H9 (cell line): Measurements from ENCODE around the gene SH3GL1. TPM values are rescaled to one million over a fixed set of nuclear protein-coding genes. Genes with fewer than 3 reads are reported as not detected.

Experiments used
- DNase-seq: peaks from one replicate; pipeline ENCODE4 v3.0.0-alpha.2; 2017
- H2AFZ ChIP-seq: one replicate; pipeline ENCODE4 v1.6.1; 2013; ENCODE audit warnings: mild to moderate bottlenecking, low read length, control low read depth, moderate library complexity
- H2AK5ac ChIP-seq: 2 replicates; pipeline ENCODE4 v1.6.1; 2013; ENCODE audit warnings: low read length, control low read depth, mixed read lengths; ENCODE audit not compliant: insufficient read length
- H2BK120ac ChIP-seq: one replicate; pipeline ENCODE4 v1.6.1; 2013; ENCODE audit warnings: low read depth, mild to moderate bottlenecking, low read length, control low read depth, inconsistent platforms; ENCODE audit not compliant: poor library complexity, severe bottlenecking
- H2BK12ac ChIP-seq: 2 replicates; pipeline ENCODE4 v1.6.1; 2013; ENCODE audit warnings: low read length, control low read depth, mixed read lengths, low read depth; ENCODE audit not compliant: insufficient read length
- H2BK15ac ChIP-seq: 2 replicates; pipeline ENCODE4 v1.6.1; 2013; ENCODE audit warnings: low read depth, low read length, control low read depth
- H2BK20ac ChIP-seq: one replicate; pipeline ENCODE4 v1.6.1; 2013; ENCODE audit warnings: low read depth, mild to moderate bottlenecking, low read length, control low read depth, inconsistent platforms; ENCODE audit not compliant: poor library complexity, severe bottlenecking
- H2BK5ac ChIP-seq: 2 replicates; pipeline ENCODE4 v1.6.1; 2013; ENCODE audit warnings: low read length, control low read depth, mixed read lengths; ENCODE audit not compliant: insufficient read length
- H3K14ac ChIP-seq: 2 replicates; pipeline ENCODE4 v1.6.1; 2013; ENCODE audit warnings: low read length, control low read depth; ENCODE audit not compliant: insufficient read depth
- H3K18ac ChIP-seq: 2 replicates; pipeline ENCODE4 v1.6.1; 2013; ENCODE audit warnings: low read depth, mild to moderate bottlenecking, mixed read lengths, low read length, control low read depth; ENCODE audit not compliant: insufficient read length
- H3K23ac ChIP-seq: 2 replicates; pipeline ENCODE4 v1.6.1; 2013; ENCODE audit warnings: low read length, control low read depth, mixed read lengths, low read depth; ENCODE audit not compliant: insufficient read length
- H3K23me2 ChIP-seq: 2 replicates; pipeline ENCODE4 v1.6.1; 2013; ENCODE audit warnings: low read depth, mild to moderate bottlenecking, mixed read lengths, low read length, control low read depth; ENCODE audit not compliant: insufficient read length, poor library complexity, severe bottlenecking
- H3K27ac ChIP-seq: 2 replicates; pipeline ENCODE4 v1.5.1; 2013; ENCODE audit warnings: low read length, control low read depth, mixed read lengths, low read depth; ENCODE audit not compliant: insufficient read length
- H3K27me3 ChIP-seq: 2 replicates; pipeline ENCODE4 v1.6.1; 2013; ENCODE audit warnings: low read length, control low read depth, inconsistent platforms; ENCODE audit not compliant: insufficient read depth
- H3K4ac ChIP-seq: 2 replicates; pipeline ENCODE4 v1.6.1; 2013; ENCODE audit warnings: low read depth, mild to moderate bottlenecking, control low read depth, inconsistent platforms, low read length, moderate library complexity
- H3K4me1 ChIP-seq: 2 replicates; pipeline ENCODE4 v1.6.1; 2013; ENCODE audit warnings: low read length, control low read depth, inconsistent platforms; ENCODE audit not compliant: insufficient read depth
- H3K4me2 ChIP-seq: 2 replicates; pipeline ENCODE4 v1.6.1; 2013; ENCODE audit warnings: low read length, control low read depth, mixed read lengths; ENCODE audit not compliant: insufficient read length, insufficient read depth
- H3K56ac ChIP-seq: 2 replicates; pipeline ENCODE4 v1.6.1; 2013; ENCODE audit warnings: low read depth, mild to moderate bottlenecking, mixed read lengths, low read length, control low read depth; ENCODE audit not compliant: insufficient read length
- H3K79me1 ChIP-seq: 2 replicates; pipeline ENCODE4 v1.6.1; 2013; ENCODE audit warnings: low read depth, mild to moderate bottlenecking, moderate library complexity, low read length, control low read depth, inconsistent platforms; ENCODE audit not compliant: insufficient read depth, poor library complexity, severe bottlenecking
- H3K79me2 ChIP-seq: 2 replicates; pipeline ENCODE4 v1.6.1; 2013; ENCODE audit warnings: low read length, control low read depth, inconsistent platforms; ENCODE audit not compliant: insufficient read depth
- H3K9ac ChIP-seq: 2 replicates; pipeline ENCODE4 v1.6.1; 2013; ENCODE audit warnings: low read length, control low read depth, mixed read lengths; ENCODE audit not compliant: insufficient read length; ENCODE audit errors: extremely low read depth
- H3K9me3 ChIP-seq: one replicate; pipeline ENCODE4 v1.6.1; 2013; ENCODE audit warnings: low read depth, low read length, inconsistent platforms; ENCODE audit not compliant: control insufficient read depth
- H3T11ph ChIP-seq: one replicate; pipeline ENCODE4 v1.6.1; 2013; ENCODE audit warnings: mild to moderate bottlenecking, low read length, control low read depth, inconsistent platforms
- H4K20me1 ChIP-seq: one replicate; pipeline ENCODE4 v1.6.1; 2013; ENCODE audit not compliant: control insufficient read depth, insufficient read length, insufficient read depth
- H4K5ac ChIP-seq: 2 replicates; pipeline ENCODE4 v1.6.1; 2013; ENCODE audit warnings: low read depth, mild to moderate bottlenecking, mixed read lengths, low read length, control low read depth; ENCODE audit not compliant: insufficient read length
- H4K8ac ChIP-seq: replicated peaks from 2 replicates; pipeline ENCODE4 v1.6.1; 2013; ENCODE audit warnings: low read length, control low read depth, mixed read lengths, low read depth; ENCODE audit not compliant: insufficient read length
- H4K91ac ChIP-seq: 2 replicates; pipeline ENCODE4 v1.6.1; 2013; ENCODE audit warnings: low read depth, mild to moderate bottlenecking, moderate library complexity, mixed read lengths, low read length, control low read depth; ENCODE audit not compliant: insufficient read length
- H3K27ac Mint-ChIP-seq, 3 experiments: 2 replicates in 2 of 3; 3 replicates in 1 of 3; pipeline ENCODE4 v1.8.0; 2020 to 2021; ENCODE audit warnings: mixed read lengths in 3 of 3, mild to moderate bottlenecking in 1 of 3, moderate library complexity in 1 of 3
- H3K27me3 Mint-ChIP-seq: 2 replicates; pipeline ENCODE4 v1.8.0; 2021; ENCODE audit warnings: low read depth, mild to moderate bottlenecking, moderate library complexity, mixed read lengths
- H3K36me3 Mint-ChIP-seq, 3 experiments: 2 replicates in 2 of 3; 3 replicates in 1 of 3; pipeline ENCODE4 v1.8.0; 2020 to 2021; ENCODE audit warnings: low read depth in 3 of 3, mixed read lengths in 3 of 3; ENCODE audit not compliant: insufficient read depth in 1 of 3
- H3K4me1 Mint-ChIP-seq, 2 experiments: 2 replicates each; pipeline ENCODE4 v1.8.0; 2020; ENCODE audit warnings: mixed read lengths in 2 of 2
- H3K4me3 Mint-ChIP-seq, 2 experiments: 2 replicates in 1 of 2; 3 replicates in 1 of 2; pipeline ENCODE4 v1.8.0; 2020 to 2021; ENCODE audit warnings: mild to moderate bottlenecking in 2 of 2, mixed read lengths in 2 of 2, moderate library complexity in 1 of 2
- H3K9me3 Mint-ChIP-seq, 2 experiments: 2 replicates in 1 of 2; 3 replicates in 1 of 2; pipeline ENCODE4 v1.8.0; 2020; ENCODE audit warnings: mild to moderate bottlenecking in 2 of 2, mixed read lengths in 2 of 2, moderate library complexity in 1 of 2
- CTCF ChIP-seq: fragments of 200-600 bp; sonication (generic); conservative IDR thresholded peaks from 3 replicates; pipeline ENCODE4 v1.8.0; 2021; ENCODE audit warnings: antibody characterized with exemption, mild to moderate bottlenecking
- WGBS: extraction: QIAGEN DNeasy Blood & Tissue Kit; methylation state at CpG from one replicate; pipeline ENCODE4 v1.1.7; 2013; ENCODE audit warnings: missing lambda C conversion rate, low lambda C conversion rate, mixed read lengths; ENCODE audit not compliant: insufficient read length; ENCODE audit errors: extremely low coverage; 5-methylcytosine and 5-hydroxymethylcytosine counted together
- total RNA-seq: library from RNA; stranded (reverse); gene quantifications from 2 replicates; pipeline ENCODE4 v1.2.1, GENCODE V29; 2021

The SH3GL1 gene
- total RNA-seq, 1 experiment from 2014 or later = 85.5 TPM

GRCh38 chr19:4367781-4368127 is 32.6 kb downstream of the SH3GL1 start:
- Mint-ChIP-seq H3K9me3 (no peaks in the 10 kb centered on the region), H3K4me1 (peaks cover 10 to 20% of the 10 kb centered on the region in 2 experiments), H3K36me3 (peaks cover 3 to 23% (median 11%) of the 10 kb centered on the region in 3 experiments; a peak in 4 of 7 replicates), H3K27me3 (peaks cover 4% of the 10 kb centered on the region; the same call in 1 of the 2 replicates), H3K4me3 (no peak overlapping the region), H3K27ac (peak overlapping the region; percentile 63 to 76 (median 64); a peak in 3 of 7 replicates)
- H4K20me1 ChIP-seq = no peaks in the 10 kb centered on the region
- H2BK120ac ChIP-seq = no peak overlapping the region
- no peak for DNase-seq
- H3K4me1 ChIP-seq = no peaks in the 10 kb centered on the region; the same call in 1 of the 2 replicates
- no peak overlapping the region for H3K4ac ChIP-seq
- no peak for TF ChIP-seq CTCF
- H2AK5ac ChIP-seq = no peak overlapping the region
- H3K79me2 ChIP-seq = no peaks in the 10 kb centered on the region
- H3K23ac ChIP-seq = no peak overlapping the region
- no peak overlapping the region for H3K4me2 ChIP-seq
- no peak overlapping the region for H2AFZ ChIP-seq
- no peaks in the 10 kb centered on the region for H3K9me3 ChIP-seq
- whole genome bisulfite sequencing = no CpG with 5 or more reads among the region's 13 CpGs
- no peak overlapping the region for H4K91ac ChIP-seq
- H2BK12ac ChIP-seq = no peak overlapping the region
- H3K27me3 ChIP-seq = no peaks in the 10 kb centered on the region
- no peak overlapping the region for H4K5ac ChIP-seq
- no peak overlapping the region for H3K56ac ChIP-seq
- no peak overlapping the region for H2BK15ac ChIP-seq
- no peaks in the 10 kb centered on the region for H3K23me2 ChIP-seq
- no peak overlapping the region for H3K27ac ChIP-seq
- no peak overlapping the region for H3K14ac ChIP-seq
- H2BK20ac ChIP-seq = no peak overlapping the region
- peak overlapping the region; percentile 12 for H3K18ac ChIP-seq
- H2BK5ac ChIP-seq = no peak overlapping the region
- no peak overlapping the region for H4K8ac ChIP-seq
- H3K79me1 ChIP-seq = no peaks in the 10 kb centered on the region
- no peak overlapping the region for H3K9ac ChIP-seq
- H3T11ph ChIP-seq = no peak overlapping the region
